ENCODE data around the gene PTPRS. TPM values are rescaled to one million over a fixed set of nuclear protein-coding genes. Genes with fewer than 3 reads are reported as not detected.

PTPRS gene
- total RNA-seq, 4 donors from 2014 or later: 238 to 530 (median 338) TPM

DNA sequence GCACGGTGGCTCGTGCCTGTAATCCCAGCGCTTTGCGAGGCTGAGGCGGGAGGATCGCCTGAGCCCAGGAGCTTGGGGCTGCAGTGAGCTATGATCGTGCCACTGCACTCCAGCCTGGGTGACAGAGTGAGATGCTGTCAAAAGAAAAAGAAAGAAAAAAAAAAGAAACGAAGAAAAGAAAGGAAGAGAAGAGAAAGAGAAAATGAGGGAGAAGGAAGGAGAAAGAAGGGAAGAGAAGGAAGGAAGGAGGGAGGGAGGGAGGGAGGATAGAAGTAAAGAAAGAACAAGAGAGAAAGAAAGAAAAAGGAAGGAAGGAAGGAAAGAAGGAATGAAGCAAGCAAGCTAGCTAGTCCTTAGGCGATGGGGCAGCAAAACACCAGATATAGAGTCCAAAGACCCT is 14.1 kb downstream of the PTPRS start:
- no peak for ATAC-seq (ENCODE audit: low FRiP score)
- TF ChIP-seq, protein P1, sequence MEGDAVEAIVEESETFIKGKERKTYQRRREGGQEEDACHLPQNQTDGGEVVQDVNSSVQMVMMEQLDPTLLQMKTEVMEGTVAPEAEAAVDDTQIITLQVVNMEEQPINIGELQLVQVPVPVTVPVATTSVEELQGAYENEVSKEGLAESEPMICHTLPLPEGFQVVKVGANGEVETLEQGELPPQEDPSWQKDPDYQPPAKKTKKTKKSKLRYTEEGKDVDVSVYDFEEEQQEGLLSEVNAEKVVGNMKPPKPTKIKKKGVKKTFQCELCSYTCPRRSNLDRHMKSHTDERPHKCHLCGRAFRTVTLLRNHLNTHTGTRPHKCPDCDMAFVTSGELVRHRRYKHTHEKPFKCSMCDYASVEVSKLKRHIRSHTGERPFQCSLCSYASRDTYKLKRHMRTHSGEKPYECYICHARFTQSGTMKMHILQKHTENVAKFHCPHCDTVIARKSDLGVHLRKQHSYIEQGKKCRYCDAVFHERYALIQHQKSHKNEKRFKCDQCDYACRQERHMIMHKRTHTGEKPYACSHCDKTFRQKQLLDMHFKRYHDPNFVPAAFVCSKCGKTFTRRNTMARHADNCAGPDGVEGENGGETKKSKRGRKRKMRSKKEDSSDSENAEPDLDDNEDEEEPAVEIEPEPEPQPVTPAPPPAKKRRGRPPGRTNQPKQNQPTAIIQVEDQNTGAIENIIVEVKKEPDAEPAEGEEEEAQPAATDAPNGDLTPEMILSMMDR (IDR thresholded peaks at IDR 0.05): no peak

DNA sequence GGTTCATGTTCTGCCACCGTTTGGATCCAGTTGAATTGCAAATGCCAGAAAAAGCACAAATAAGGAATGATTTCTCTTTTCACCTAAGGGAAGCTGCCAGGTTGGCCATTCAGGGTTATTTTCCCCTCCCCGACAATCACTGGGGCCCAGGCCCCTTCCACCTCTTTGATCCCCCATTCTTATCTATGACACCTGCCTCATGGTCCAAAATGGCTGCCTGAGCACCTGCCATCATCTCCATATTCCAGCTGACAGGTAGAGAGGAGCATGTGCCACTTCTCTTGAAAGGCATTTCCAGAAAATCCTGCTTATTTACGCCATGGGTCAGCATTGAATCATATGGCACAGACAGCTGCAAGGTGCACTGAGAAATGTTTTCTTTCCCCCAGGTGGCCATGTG is 15.7 kb downstream of the PTPRS start:
- DNase-seq (ENCODE audit: low spot score): no peak
- TF ChIP-seq, protein P1 (IDR thresholded peaks at IDR 0.05): no peak
- ATAC-seq (ENCODE audit: low FRiP score): no peak

More for the DNA sequence above, 14.1 kb downstream of the PTPRS start:
- DNase-seq (ENCODE audit: low spot score): no peak

DNA sequence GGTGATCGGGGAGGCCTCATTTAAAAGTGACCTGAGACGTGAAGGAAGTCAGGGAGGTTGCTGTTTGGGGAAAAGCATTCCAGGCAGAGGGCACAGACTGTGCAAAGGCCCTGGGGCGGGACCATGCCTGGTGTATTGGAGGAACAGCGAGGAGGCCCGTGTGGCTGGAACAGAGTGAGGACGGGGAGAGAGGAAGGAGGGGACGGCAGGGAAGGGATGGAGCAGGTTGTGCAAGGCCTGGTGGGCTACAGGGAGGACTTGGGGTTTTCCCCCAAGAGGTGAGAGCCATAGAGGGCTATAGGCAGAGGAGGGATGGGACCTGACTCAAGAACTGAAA is 17.2 kb downstream of the PTPRS start:
- no peak for ATAC-seq (ENCODE audit: low FRiP score)
- TF ChIP-seq, protein P1 (IDR thresholded peaks at IDR 0.05): no peak
- no peak for DNase-seq (ENCODE audit: low spot score)

DNA sequence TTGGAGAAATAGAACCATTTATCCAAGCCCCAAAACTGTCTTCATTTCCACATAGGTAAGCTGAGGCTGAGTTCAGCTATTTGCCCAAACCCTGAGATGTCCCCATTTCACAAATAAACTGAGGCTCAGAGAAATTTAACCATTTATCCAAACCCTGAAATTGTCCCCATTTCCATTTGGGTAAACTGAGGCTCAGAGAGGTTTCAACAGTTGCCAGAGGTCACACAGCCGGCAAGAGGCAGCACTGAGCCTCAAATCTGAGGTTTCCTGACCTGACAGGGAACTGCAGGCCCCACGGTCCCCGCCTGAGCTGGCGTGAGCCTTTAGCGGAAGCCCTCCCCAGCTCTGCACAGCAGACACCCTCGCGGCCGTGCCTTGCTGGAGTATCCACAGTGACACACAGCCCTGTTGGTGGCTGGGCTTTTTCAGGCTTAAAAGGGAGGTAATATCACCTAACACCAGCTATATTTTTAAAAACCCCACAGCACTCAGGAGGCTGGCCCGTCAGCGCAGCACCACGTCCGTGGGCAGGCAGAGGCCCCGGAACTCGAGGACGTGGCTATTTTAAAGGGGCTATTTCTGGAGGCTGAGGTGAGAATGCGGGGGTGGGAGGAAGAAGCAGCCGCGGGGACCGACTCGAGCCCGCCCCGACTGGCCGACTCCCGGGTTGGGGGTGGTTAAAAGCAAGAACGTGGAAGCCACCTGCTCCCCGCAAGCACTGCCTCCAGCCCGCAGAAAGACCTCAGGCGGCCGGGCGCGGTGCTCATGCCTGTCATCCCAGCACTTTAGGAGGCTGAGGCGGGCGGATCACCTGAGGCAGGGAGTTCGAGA is 18.5 kb downstream of the PTPRS start:
- TF ChIP-seq, protein P1 (IDR thresholded peaks at IDR 0.05): no peak
- DNase-seq (ENCODE audit: low spot score): no peak
- no peak for ATAC-seq (ENCODE audit: low FRiP score)

DNA sequence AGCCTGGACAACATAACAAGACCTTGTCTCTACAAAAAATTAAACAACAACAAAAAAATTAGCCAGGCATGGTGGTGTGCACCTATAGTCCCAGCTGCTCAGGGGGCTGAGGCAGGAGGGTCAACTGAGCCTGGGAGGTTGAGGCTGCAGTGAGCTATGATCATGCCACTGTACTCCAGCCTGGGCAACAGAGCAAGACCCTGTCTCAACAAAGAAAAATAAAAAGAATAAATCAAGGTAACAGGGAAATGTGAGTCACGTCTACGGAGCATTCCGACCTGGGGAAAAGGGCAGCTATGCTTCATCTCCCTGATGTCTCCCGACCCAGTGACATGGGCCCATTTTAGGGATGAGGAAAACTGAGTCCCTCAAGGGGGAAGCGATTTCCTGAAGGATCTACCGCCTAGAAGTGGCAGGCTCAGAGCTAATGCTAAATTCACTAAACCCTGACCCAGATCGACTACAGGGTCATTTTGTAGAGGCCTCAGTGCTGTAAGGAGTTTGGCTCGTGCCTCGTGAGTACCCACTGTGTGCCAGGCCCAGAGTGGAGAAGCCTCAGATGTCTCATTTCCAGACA is 19.5 kb downstream of the PTPRS start:
- DNase-seq (ENCODE audit: low spot score) (no peak), ATAC-seq (ENCODE audit: low FRiP score) (no peak)
- TF ChIP-seq, protein P1 (IDR thresholded peaks at IDR 0.05): no peak

DNA sequence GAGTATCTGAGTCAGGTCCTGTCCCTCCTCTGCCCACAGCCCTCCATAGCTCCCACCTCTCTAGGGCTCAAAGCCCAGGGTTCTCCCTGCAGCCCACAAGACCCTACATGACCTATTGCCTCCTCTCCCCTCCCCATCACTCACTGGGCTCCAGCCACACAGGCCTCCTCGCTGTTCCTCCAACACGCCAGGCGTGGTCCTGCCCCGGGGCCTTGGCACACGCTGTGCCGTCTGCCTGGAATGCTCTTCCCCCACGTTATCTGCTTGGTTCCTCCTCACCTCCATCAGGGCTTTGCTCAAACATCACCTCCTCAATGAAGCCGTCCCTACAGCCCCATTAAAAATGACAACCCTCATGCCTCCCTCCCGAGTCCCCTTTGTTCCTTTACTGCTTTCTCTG is 21.1 kb downstream of the PTPRS start:
- no peak for ATAC-seq (ENCODE audit: low FRiP score)

More for the DNA sequence above, 21.1 kb downstream of the PTPRS start:
- TF ChIP-seq, protein P1 (IDR thresholded peaks at IDR 0.05): no peak
- DNase-seq (ENCODE audit: low spot score): no peak

Measured in omental fat pad (tissue), 4 donors.